HG03095 (cell line): ENCODE measurements around the gene PLCH1.

ENCODE experiments used
- ATAC-seq: cut with Tn5 transposase; IDR thresholded peaks from one replicate; pipeline ENCODE4 v1.9.1; 2021; ENCODE audit warnings: moderate library complexity; ENCODE audit not compliant: unreplicated experiment

Gene PLCH1

GRCh38 chr3:155390351-155390750 lies 354.5 kb downstream of the PLCH1 start:
- no peak for ATAC-seq

- ATAC-seq = no peak
Observed at GRCh38 chr3:155388417-155388816, 356.5 kb downstream of the PLCH1 start.

GRCh38 chr3:155387571-155387970 lies 357.3 kb downstream of the PLCH1 start:
- ATAC-seq = no peak

GRCh38 chr3:155386919-155387318 lies 358.0 kb downstream of the PLCH1 start:
- ATAC-seq = no peak

- ATAC-seq = no peak
Observed at GRCh38 chr3:155385896-155386625, 358.8 kb downstream of the PLCH1 start.

GRCh38 chr3:155382396-155383042 lies 362.4 kb downstream of the PLCH1 start:
- no peak for ATAC-seq

- ATAC-seq = no peak
Observed at GRCh38 chr3:155377847-155378246, 367.0 kb downstream of the PLCH1 start.

- no peak for ATAC-seq
Observed at GRCh38 chr3:155377071-155377470, 367.8 kb downstream of the PLCH1 start.

- no peak for ATAC-seq
Observed at GRCh38 chr3:155372281-155372680, 372.6 kb downstream of the PLCH1 start.

- no peak for ATAC-seq
Observed at GRCh38 chr3:155370764-155371503, 373.9 kb downstream of the PLCH1 start.

GRCh38 chr3:155370198-155370597 lies 374.7 kb downstream of the PLCH1 start:
- ATAC-seq = no peak

GRCh38 chr3:155369735-155370134 lies 375.1 kb downstream of the PLCH1 start:
- ATAC-seq = no peak

- ATAC-seq = no peak
Observed at GRCh38 chr3:155369244-155369643, 375.6 kb downstream of the PLCH1 start.

- ATAC-seq = no peak
Observed at GRCh38 chr3:155368786-155369185, 376.1 kb downstream of the PLCH1 start.

- ATAC-seq = no peak
Observed at GRCh38 chr3:155367506-155367905, 377.4 kb downstream of the PLCH1 start.

- ATAC-seq = no peak
Observed at GRCh38 chr3:155365178-155365783, 379.6 kb downstream of the PLCH1 start.

- ATAC-seq = no peak
Observed at GRCh38 chr3:155364492-155364891, 380.4 kb downstream of the PLCH1 start.

GRCh38 chr3:155363690-155364070 lies 381.2 kb downstream of the PLCH1 start:
- ATAC-seq = no peak

GRCh38 chr3:155362808-155363689 lies 381.8 kb downstream of the PLCH1 start:
- ATAC-seq = no peak

GRCh38 chr3:155360281-155360680 lies 384.6 kb downstream of the PLCH1 start:
- no peak for ATAC-seq
